SJSA1 (cell line): ENCODE results near the gene GABARAP. TPM values are rescaled to one million over a fixed set of nuclear protein-coding genes. Genes with fewer than 3 reads are reported as not detected.

Experiments
- total RNA-seq: library from RNA; depleted of rRNA; stranded (reverse); fragments of >200 nt; shearing (Covaris generic); gene quantifications from 2 replicates; pipeline ENCODE4 v1.2.3, GENCODE V29; 2014; rRNA removed

GABARAP gene
- total RNA-seq, 1 experiment from 2014 or later: 146 TPM

Other genes with a start within 250 kb of the GABARAP start
- not detected in 2 replicates for gene ALOX12, start 246.4 kb downstream of the GABARAP start, total RNA-seq
- 104 and 146 TPM in 2 replicates for gene RNASEK, start 229.8 kb downstream of the GABARAP start, total RNA-seq
- gene BCL6B, start 219.4 kb downstream of the GABARAP start, total RNA-seq: not detected in 2 replicates
- not detected in 2 replicates for gene SLC16A13, start 206.4 kb downstream of the GABARAP start, total RNA-seq
- gene SLC16A11, start 198.4 kb downstream of the GABARAP start, total RNA-seq: not detected in 2 replicates
- gene CLEC10A, start 162.2 kb downstream of the GABARAP start, total RNA-seq: not detected in 2 replicates
- not detected in 2 replicates for gene ASGR2, start 127.6 kb downstream of the GABARAP start, total RNA-seq
- gene ASGR1, start 63.1 kb downstream of the GABARAP start, total RNA-seq: 0.16 TPM in 1 of 2 replicates, not detected in the other
- 8.9 and 9.3 TPM in 2 replicates for gene DLG4, start 22.6 kb downstream of the GABARAP start, total RNA-seq
- gene ACADVL, start 22.5 kb downstream of the GABARAP start, total RNA-seq: 205 and 227 TPM in 2 replicates
- 30.6 and 45.3 TPM in 2 replicates for gene DVL2, start 7.9 kb downstream of the GABARAP start, total RNA-seq
- gene PHF23, start 3.0 kb downstream of the GABARAP start, total RNA-seq: 27.5 and 30.3 TPM in 2 replicates
- 15.5 and 21.8 TPM in 2 replicates for gene CTDNEP1, start 9.3 kb upstream of the GABARAP start, total RNA-seq
- 37.2 and 52.4 TPM in 2 replicates for gene ELP5, start 9.8 kb upstream of the GABARAP start, total RNA-seq
- gene CLDN7, start 20.0 kb upstream of the GABARAP start, total RNA-seq: not detected in 2 replicates
- 0.32 TPM in 1 of 2 replicates, not detected in the other for gene SLC2A4, start 39.3 kb upstream of the GABARAP start, total RNA-seq
- gene YBX2, start 52.2 kb upstream of the GABARAP start, total RNA-seq: not detected in 2 replicates
- gene EIF5A, start 65.2 kb upstream of the GABARAP start, total RNA-seq: 342 and 632 TPM in 2 replicates
- 86.3 and 112 TPM in 2 replicates for gene GPS2, start 72.9 kb upstream of the GABARAP start, total RNA-seq
- gene NEURL4, start 86.9 kb upstream of the GABARAP start, total RNA-seq: 8.1 and 13.8 TPM in 2 replicates
- gene ACAP1, start 94.1 kb upstream of the GABARAP start, total RNA-seq: not detected in 2 replicates
- gene KCTD11, start 109.7 kb upstream of the GABARAP start, total RNA-seq: 5.4 and 7.0 TPM in 2 replicates
- gene TMEM95, start 112.7 kb upstream of the GABARAP start, total RNA-seq: not detected in 2 replicates
- not detected in 2 replicates for gene TNK1, start 138.6 kb upstream of the GABARAP start, total RNA-seq
- gene PLSCR3, start 152.1 kb upstream of the GABARAP start, total RNA-seq: 13.3 and 14.2 TPM in 2 replicates
- 24.7 and 28.8 TPM in 2 replicates for gene TMEM256, start 161.6 kb upstream of the GABARAP start, total RNA-seq
- 2.2 and 3.9 TPM in 2 replicates for gene NLGN2, start 165.4 kb upstream of the GABARAP start, total RNA-seq
- not detected in 2 replicates for gene SPEM1, start 177.9 kb upstream of the GABARAP start, total RNA-seq
- not detected in 2 replicates for gene SPEM2, start 183.2 kb upstream of the GABARAP start, total RNA-seq
- gene SPEM3, start 186.4 kb upstream of the GABARAP start, total RNA-seq: not detected in 2 replicates
- gene TMEM102, start 193.0 kb upstream of the GABARAP start, total RNA-seq: 0.45 TPM in 1 of 2 replicates, not detected in the other
- not detected in 2 replicates for gene FGF11, start 197.1 kb upstream of the GABARAP start, total RNA-seq
- gene CHRNB1, start 202.6 kb upstream of the GABARAP start, total RNA-seq: 3.9 and 14.7 TPM in 2 replicates
- 13.8 and 19.9 TPM in 2 replicates for gene ZBTB4, start 237.2 kb upstream of the GABARAP start, total RNA-seq
- not detected in 2 replicates for gene SLC35G6, start 239.0 kb upstream of the GABARAP start, total RNA-seq
- 17.5 and 29.3 TPM in 2 replicates for gene POLR2A, start 241.9 kb upstream of the GABARAP start, total RNA-seq